Measurements from ENCODE around the gene SQSTM1. TPM values are rescaled to one million over a fixed set of nuclear protein-coding genes. Genes with fewer than 3 reads are reported as not detected.

SQSTM1 gene
- total RNA-seq, 1 experiment from 2014 or later = 341 TPM

GRCh38 chr5:179887095-179887494 lies 66.4 kb downstream of the SQSTM1 start:
- ChIA-PET POLR2A (ENCODE audit: unreplicated experiment) (no interaction called here), CTCF (no interaction called here)
- H3K27ac ChIP-seq (ENCODE audit: low read length) = no peak overlapping the region
- no peaks in the 10 kb centered on the region for H3K27me3 ChIP-seq (ENCODE audit: low read length)
- no peak overlapping the region for H3K4me3 ChIP-seq (ENCODE audit: low read length)
- no peaks in the 10 kb centered on the region for H3K4me1 ChIP-seq (ENCODE audit: insufficient read depth, low read length)
- H3K9ac ChIP-seq (ENCODE audit: low read length) = no peak overlapping the region
- intact Hi-C loops (cut with micrococcal nuclease) = no loop called here
- no TSS peak for BruUV-seq (replicated peaks)
- no peak overlapping the region for H3K4me2 ChIP-seq (ENCODE audit: low read length)
- H3K79me2 ChIP-seq (ENCODE audit: low read length) = no peaks in the 10 kb centered on the region
- ATAC-seq (no peak), DNase-seq (no peak)
- H2AFZ ChIP-seq (ENCODE audit: low read length) = no peak overlapping the region
- no peaks in the 10 kb centered on the region for H3F3A ChIP-seq (ENCODE audit: low read length, unreplicated experiment)
- H3K36me3 ChIP-seq (ENCODE audit: low read depth, low read length) = peaks cover 40% of the 10 kb centered on the region
- no peaks in the 10 kb centered on the region for H3K9me2 ChIP-seq (replicated peaks; ENCODE audit: low read length)
- TF ChIP-seq EZH2phosphoT487 (IDR thresholded peaks at IDR 0.05; ENCODE audit: borderline replicate concordance, low read length) (no peak), EZH2 (IDR thresholded peaks at IDR 0.05; ENCODE audit: low read length, unreplicated experiment) (no peak)
- TF ChIP-seq, protein P1, sequence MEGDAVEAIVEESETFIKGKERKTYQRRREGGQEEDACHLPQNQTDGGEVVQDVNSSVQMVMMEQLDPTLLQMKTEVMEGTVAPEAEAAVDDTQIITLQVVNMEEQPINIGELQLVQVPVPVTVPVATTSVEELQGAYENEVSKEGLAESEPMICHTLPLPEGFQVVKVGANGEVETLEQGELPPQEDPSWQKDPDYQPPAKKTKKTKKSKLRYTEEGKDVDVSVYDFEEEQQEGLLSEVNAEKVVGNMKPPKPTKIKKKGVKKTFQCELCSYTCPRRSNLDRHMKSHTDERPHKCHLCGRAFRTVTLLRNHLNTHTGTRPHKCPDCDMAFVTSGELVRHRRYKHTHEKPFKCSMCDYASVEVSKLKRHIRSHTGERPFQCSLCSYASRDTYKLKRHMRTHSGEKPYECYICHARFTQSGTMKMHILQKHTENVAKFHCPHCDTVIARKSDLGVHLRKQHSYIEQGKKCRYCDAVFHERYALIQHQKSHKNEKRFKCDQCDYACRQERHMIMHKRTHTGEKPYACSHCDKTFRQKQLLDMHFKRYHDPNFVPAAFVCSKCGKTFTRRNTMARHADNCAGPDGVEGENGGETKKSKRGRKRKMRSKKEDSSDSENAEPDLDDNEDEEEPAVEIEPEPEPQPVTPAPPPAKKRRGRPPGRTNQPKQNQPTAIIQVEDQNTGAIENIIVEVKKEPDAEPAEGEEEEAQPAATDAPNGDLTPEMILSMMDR (conservative IDR thresholded peaks at IDR 0.05; ENCODE audit: low read depth, low read length) = no peak
- no peaks in the 10 kb centered on the region for H3K9me3 ChIP-seq (ENCODE audit: low read length)
- no peaks in the 10 kb centered on the region for H4K20me1 ChIP-seq (ENCODE audit: low read length)

Small RNAs within 50 kb of the gene (microRNA-seq; reads per million reads assigned to microRNA genes)
- gene MIR1229 (ENCODE audit: unreplicated experiment) = 9.8 reads per million, percentile 36 among the genes with 10 or more reads in this experiment

Other genes starting within 250 kb of the SQSTM1 start
- gene HNRNPH1, start 197.2 kb upstream of the SQSTM1 start, total RNA-seq (2014; rRNA removed) = 533 and 610 TPM in 2 replicates
- gene CBY3, start 139.9 kb upstream of the SQSTM1 start, total RNA-seq (2014; rRNA removed) = 1.4 TPM in 1 of 2 replicates, not detected in the other
- 293 and 348 TPM in 2 replicates for gene CANX, start 121.9 kb upstream of the SQSTM1 start, total RNA-seq (2014; rRNA removed)
- gene MAML1, start 88.1 kb upstream of the SQSTM1 start, total RNA-seq (2014; rRNA removed) = 10.6 and 17.9 TPM in 2 replicates
- gene LTC4S, start 26.9 kb upstream of the SQSTM1 start, total RNA-seq (2014; rRNA removed) = 1.5 and 3.6 TPM in 2 replicates
- 88.9 and 113 TPM in 2 replicates for gene MGAT4B, start 14.0 kb upstream of the SQSTM1 start, total RNA-seq (2014; rRNA removed)
- 20.2 and 26.1 TPM in 2 replicates for gene MRNIP, start 37.9 kb downstream of the SQSTM1 start, total RNA-seq (2014; rRNA removed)
- 44.9 and 67.7 TPM in 2 replicates for gene TBC1D9B, start 87.0 kb downstream of the SQSTM1 start, total RNA-seq (2014; rRNA removed)

All from PC-3 (cell line).